ENCODE measurements around the gene ORMDL1.
A peak's percentile ranks its signal among the peaks of the same experiment; 100 is the strongest.
"Not testable (repeated sequence)": the region's sequence is repeated elsewhere in the genome, so short reads cannot be mapped to it uniquely, and the experiment has no call there.

Gene ORMDL1

DNA sequence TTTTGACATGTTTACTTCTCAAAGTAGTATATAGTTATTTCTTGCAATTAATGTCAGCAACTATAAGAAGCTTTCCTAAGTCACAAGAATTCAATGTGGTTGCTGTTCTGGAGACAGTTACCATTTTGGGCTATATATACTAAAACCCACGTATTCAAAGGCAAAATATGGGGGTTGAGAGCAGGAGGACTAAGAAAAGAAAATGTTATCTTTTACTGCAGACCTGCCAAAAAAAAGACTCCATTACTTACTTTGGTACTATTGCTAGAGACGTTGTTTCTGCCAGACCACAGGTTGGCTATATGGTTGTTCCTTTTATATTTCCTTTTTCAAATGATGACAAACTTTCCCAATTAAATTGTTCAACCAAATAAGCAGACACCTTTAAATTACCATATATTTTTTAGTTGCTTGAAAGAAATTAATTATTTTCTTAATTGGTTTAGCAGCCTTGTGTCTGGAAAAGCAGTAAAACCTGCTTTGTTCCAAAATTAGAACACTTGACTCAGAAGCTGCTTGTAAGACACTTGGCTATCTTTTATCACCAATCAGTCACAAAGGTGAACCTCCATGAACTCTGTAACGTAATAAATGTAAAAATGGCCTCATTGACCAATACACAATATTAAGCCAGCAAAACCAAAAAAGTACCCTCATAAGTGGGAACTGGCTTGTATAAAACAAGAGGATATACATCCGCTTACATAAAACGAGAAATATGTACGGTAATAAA is 13.4 kb downstream of the ORMDL1 start:
- DNase-seq (ENCODE audit: low read depth in 3 of 3): no peak

DNA sequence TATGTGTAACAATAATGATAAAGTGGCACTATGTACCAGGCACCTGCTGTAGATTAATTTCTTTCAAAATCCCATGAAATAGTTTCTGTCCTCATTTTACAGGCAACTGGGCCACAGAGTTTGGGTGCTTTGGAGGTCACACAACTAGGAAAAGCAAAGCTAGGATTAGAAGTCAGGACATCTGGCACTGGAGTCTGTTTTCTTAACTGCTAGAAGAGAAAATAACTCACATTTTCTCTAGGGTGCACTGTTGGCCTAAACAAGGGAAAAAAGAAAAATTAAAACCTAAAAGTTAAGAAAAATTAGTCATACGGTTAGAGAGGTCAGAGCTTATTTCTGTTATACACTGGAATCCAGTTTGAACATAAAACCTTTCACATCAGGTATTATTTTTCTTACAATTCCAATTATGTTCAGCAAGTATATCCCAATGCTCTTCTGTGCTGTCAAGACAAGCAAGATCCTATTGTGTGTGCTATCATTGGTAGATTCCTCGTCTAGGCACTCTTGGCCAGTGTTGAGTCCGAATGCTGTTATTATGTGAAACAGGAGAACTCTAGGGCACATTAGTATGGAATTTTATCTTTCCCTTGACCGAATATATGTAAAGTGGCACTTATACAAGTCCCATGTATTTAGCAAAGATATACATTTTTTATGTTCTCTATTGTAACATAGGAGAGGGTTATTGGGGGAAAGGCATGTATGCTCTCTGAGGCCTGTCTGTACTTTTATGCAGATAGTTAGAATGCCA is 20.1 kb downstream of the ORMDL1 start:
- no peak for DNase-seq (ENCODE audit: low read depth in 3 of 3)

DNA sequence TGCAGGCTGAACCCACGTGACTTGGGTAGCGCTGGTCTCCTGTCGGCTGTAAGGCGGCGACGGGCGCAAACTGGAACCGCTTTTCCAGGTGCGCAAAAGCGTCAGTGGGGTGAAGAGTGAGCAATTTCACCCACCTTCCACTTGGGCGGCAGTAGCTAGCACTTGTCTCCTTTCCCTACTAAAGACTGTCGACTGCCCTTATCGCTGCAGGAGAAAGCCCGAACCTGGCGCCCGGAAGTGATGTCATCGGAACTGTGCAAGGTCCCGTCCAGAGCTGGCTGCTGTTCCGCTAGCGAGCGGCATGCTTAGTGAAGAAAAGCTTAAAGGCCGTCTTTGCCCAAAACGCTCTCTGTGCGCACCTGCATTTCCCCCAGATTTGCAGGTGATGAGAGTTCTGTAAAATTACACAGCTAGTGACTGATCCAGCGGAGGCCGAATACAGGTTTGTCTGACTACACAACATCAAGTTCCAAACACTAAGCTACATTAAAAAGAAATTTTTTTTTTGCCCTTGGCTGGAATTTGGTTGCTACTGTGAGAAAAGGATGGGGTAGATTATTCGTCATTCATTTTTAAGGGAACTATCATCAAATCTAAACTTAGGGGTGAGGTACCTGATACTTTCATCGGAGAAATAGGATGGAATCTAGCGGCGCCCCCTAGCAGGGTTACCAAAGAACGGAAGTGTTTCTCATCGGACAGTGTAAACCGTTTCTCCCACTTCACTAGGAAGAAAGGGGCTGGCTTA is 21.4 kb downstream of the ORMDL1 start, which contains the start of gene OSGEPL1:
Gene OSGEPL1 (minus strand): TSS at position 242 of the 748 bp plus-strand sequence. CDS start 1,152 bp downstream, outside the sequence.
- peak; percentile 81 to 85 (median 84) for DNase-seq (ENCODE audit: low read depth in 3 of 3)

DNA sequence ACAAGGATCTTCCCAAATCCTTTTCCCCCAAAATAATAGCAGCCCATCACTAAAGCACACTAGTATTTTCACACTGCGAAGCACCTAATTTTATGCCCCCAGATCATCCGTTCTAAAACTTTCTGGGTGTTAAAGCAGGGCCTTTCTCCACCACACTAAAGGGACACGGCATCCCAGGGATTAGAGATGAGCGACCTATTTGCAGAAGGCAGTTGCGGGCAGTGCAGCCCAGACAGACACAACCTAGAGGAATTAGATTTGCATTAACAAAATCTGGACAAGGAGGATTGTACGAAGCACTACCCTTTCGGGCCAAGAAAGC is 21.9 kb downstream of the ORMDL1 start:
- no peak for DNase-seq (ENCODE audit: low read depth in 3 of 3)

DNA sequence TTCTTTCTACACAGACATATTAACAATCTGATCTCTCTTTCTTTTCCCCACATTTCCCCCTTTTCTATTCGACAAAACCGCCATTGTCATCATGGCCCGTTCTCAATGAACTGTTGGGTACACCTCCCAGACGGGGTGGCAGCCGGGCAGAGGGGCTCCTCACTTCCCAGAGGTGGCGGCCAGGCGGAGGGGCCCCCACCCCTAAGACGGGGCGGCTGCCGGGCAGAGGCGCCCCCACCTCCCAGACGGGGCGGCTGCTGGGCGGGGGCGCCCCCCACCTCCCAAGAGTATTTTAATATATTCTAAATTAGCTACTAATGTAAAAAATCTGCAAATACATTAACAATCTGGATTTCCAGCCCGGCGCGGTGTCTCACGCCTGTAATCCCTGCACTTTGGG is 24.0 kb downstream of the ORMDL1 start:
- DNase-seq (ENCODE audit: low read depth in 3 of 3): not testable (repeated sequence)

DNA sequence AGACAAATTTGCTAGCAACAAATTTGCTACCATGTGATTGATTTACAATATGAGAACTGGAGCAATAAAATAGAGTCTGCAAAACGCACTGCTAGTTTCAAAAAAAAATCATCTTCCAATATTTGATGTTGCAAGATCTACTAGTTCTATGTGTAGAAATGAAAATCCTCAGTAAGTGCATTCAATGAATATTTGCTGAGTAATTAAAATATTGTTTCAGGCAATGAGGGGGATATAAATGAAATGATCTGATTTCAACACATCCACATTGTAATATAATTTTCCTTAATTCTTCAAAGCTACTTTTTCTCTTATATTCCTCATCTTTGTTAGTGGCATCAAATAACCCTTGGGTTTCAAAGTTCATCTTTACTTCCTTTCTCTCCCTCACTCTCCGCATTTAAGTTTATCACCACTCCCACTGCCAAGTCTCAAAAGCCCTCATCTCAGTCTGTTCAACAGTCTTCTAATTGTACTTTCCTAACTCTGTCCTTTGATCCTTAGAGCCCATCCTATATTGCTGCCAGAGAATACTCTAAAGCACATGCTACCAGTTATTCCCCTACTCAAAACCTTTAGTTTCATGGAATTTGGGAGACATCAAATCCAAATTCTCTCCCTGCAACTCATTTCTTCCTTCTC is 27.7 kb downstream of the ORMDL1 start:
- DNase-seq (ENCODE audit: low read depth in 3 of 3): no peak

DNA sequence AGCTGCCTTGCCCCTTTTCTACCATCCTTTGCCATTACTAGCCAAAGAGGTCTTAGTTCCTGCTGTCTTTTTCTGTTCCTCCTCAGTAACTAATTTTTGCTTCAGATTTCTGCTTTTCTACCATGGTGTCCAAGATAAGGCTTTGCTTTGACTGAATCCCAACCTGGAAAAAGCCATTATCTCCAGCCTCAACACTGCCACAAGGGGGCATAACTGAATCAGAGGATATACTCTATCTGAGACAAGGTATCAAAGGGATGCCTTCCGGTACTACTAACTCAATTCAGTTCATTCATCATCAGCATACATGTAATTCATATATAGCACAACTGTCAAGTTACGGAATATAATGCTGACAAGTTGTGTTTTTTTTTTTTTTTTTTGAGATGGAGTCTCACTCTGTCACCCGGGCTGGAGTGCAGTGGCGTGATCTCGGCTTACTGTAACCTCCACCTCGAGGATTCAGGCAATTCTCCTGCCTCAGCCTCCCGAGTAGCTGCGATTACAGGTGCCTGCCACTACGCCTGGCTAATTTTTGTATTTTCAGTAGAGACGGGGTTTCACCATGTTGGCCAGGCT is 33.0 kb downstream of the ORMDL1 start:
- no peak for DNase-seq (ENCODE audit: low read depth in 3 of 3)

DNA sequence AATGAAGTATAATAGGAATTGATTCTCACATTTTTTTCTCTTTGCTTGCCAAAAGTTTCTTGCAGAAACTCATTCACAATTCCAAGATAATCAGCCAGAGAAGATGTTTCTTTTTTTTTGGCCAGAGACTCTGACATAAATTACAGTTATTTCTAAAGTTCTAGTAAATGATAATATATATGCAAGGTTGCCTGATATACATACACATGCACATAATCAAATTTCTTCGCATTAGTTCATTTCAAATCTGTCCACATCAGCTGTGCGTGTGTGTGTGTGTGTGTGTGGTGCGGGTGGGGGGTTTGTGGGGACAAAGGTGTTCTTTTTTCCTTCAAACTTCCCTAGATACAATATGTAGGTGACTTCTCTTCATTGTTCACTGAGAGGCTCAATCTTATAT is 54.7 kb downstream of the ORMDL1 start:
- DNase-seq (ENCODE audit: low read depth in 3 of 3): no peak

DNA sequence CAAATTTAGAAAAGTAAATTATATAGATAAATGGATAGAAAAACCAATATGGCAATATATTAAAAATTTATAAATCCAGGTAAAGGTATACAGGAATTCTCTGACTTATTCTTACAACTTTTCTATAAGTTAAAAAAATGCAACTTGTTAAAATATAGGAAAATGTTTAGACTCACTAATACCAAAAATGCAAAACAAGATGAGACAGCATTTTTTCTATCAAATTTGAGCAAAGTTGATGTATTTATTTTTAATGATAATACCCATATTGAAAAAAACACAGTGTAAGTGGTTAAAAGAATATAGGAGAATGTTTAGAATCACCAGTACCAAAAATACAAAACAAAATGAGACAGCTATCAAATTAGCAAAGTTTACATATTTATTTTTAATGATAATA is 57.3 kb downstream of the ORMDL1 start:
- DNase-seq (ENCODE audit: low read depth in 3 of 3): no peak

DNA sequence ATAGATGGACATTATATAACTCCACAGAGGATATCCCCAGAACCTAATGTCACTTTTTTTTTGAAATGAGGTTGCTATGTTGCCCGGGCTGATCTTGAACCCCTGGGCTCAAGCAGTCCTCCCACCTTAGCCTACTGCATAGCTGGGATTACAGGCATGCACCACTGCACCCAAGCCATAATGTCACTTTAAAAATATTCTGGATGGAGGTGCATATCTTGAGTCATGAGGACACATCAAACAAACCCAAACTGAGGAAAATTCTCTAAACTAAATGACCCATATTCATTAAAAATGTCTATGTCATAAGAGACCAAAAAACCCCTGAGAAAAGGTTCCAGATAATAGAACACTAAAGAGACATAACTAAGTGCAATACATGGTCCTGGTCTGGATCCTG is 57.9 kb downstream of the ORMDL1 start:
- no peak for DNase-seq (ENCODE audit: low read depth in 3 of 3)

DNA sequence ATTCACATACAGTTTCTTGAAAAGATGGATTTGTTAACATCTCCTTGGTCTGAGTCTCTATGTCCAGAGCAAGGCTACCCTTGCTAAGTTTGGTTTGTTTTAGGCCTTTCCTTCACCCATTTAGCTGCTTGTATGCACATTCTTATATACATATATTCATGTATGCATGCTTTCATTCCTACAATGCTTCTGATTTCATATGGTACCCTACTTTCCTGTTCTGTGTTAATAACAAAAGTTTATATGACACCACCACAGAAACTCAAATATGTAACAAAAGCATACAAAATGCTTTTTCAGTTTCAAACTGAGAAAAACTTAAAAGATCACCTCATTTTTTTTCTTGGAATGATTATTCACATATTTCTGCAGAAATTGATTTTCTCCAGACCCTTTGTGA is 60.9 kb downstream of the ORMDL1 start:
- DNase-seq (ENCODE audit: low read depth in 3 of 3): no peak
